ENCODE data around the gene CCDC150.

GRCh38 chr2:196719110-196719872 is 79.8 kb downstream of the CCDC150 start:
- no peak for TF ChIP-seq REST (IDR thresholded peaks at IDR 0.05; ENCODE audit: insufficient read depth in 1 of 2, low read depth in 2 of 2, low read length in 2 of 2)
- no peak for TF ChIP-seq POLR2AphosphoS5 (IDR thresholded peaks at IDR 0.05; ENCODE audit: low read depth, low read length)
- TF ChIP-seq SIN3A (IDR thresholded peaks at IDR 0.05; ENCODE audit: borderline replicate concordance, insufficient read depth, low read length) = no peak
- no peak for TF ChIP-seq TAF1 (IDR thresholded peaks at IDR 0.05; ENCODE audit: borderline replicate concordance, insufficient read depth, low read length)
- TF ChIP-seq FOXP2 (optimal IDR thresholded peaks at IDR 0.05; ENCODE audit: borderline replicate concordance, extremely low read depth, extremely low read length, insufficient read depth) = no peak

Data from PFSK-1 (cell line).